GM23248 (cell line): ENCODE data around the gene SRPK2. TPM values are rescaled to one million over a fixed set of nuclear protein-coding genes. Genes with fewer than 3 reads are reported as not detected.
A peak's percentile ranks its signal among the peaks of the same experiment; 100 is the strongest.

ENCODE experiments used
- DNase-seq: peaks from one replicate; pipeline ENCODE4 v3.0.0-alpha.2; 2015
- H2AFZ ChIP-seq: fragments of 200-600 bp; sonication (generic); 2 replicates; pipeline ENCODE4 v1.6.1; 2016; ENCODE audit warnings: antibody characterized with exemption
- H3F3A ChIP-seq: fragments of 200-600 bp; sonication (generic); 2 replicates; pipeline ENCODE4 v1.6.1; 2016; ENCODE audit warnings: mild to moderate bottlenecking, antibody characterized with exemption, mixed run types; ENCODE audit not compliant: insufficient read depth
- H3K27ac ChIP-seq: fragments of 200-600 bp; sonication (generic); 2 replicates; pipeline ENCODE4 v1.5.1; 2016; ENCODE audit warnings: mild to moderate bottlenecking
- H3K27me3 ChIP-seq: fragments of 200-600 bp; sonication (generic); replicated peaks from 2 replicates; pipeline ENCODE4 v1.6.1; 2016; ENCODE audit warnings: mild to moderate bottlenecking; ENCODE audit not compliant: insufficient read depth
- H3K36me3 ChIP-seq: fragments of 200-600 bp; sonication (generic); 2 replicates; pipeline ENCODE4 v1.6.1; 2016; ENCODE audit warnings: low read depth, mild to moderate bottlenecking
- H3K4me1 ChIP-seq: fragments of 200-600 bp; sonication (generic); 2 replicates; pipeline ENCODE4 v1.6.1; 2016; ENCODE audit warnings: mild to moderate bottlenecking; ENCODE audit not compliant: insufficient read depth
- H3K4me2 ChIP-seq: fragments of 200-600 bp; sonication (generic); one replicate; pipeline ENCODE4 v1.6.1; 2016; ENCODE audit warnings: mild to moderate bottlenecking; ENCODE audit not compliant: unreplicated experiment
- H3K4me3 ChIP-seq: fragments of 200-600 bp; sonication (generic); 2 replicates; pipeline ENCODE4 v1.5.1; 2016; ENCODE audit warnings: mild to moderate bottlenecking
- H3K79me2 ChIP-seq: fragments of 200-600 bp; sonication (generic); 2 replicates; pipeline ENCODE4 v1.6.1; 2016; ENCODE audit warnings: mild to moderate bottlenecking; ENCODE audit not compliant: insufficient read depth
- H3K9ac ChIP-seq: fragments of 200-600 bp; sonication (generic); 2 replicates; pipeline ENCODE4 v1.6.1; 2016; ENCODE audit warnings: mild to moderate bottlenecking
- H3K9me2 ChIP-seq: fragments of 200-600 bp; sonication (generic); 2 replicates; pipeline ENCODE4 v1.6.1; 2016; ENCODE audit warnings: mixed run types, mild to moderate bottlenecking, moderate library complexity; ENCODE audit not compliant: insufficient read depth
- H3K9me3 ChIP-seq: fragments of 200-600 bp; sonication (generic); one replicate; pipeline ENCODE4 v1.6.1; 2017; ENCODE audit warnings: low read depth
- H4K20me1 ChIP-seq: fragments of 200-600 bp; sonication (generic); 2 replicates; pipeline ENCODE4 v1.6.0; 2016; ENCODE audit not compliant: insufficient read depth
- EZH2 ChIP-seq: fragments of 200-600 bp; sonication (generic); IDR thresholded peaks from 2 replicates; pipeline ENCODE4 v1.6.1; 2018; ENCODE audit warnings: antibody characterized with exemption, mild to moderate bottlenecking; ENCODE audit not compliant: insufficient read depth, poor library complexity, severe bottlenecking
- EZH2phosphoT487 ChIP-seq: fragments of 200-600 bp; sonication (generic); IDR thresholded peaks from 2 replicates; pipeline ENCODE4 v1.6.1; 2018; ENCODE audit warnings: antibody characterized with exemption, moderate library complexity, mild to moderate bottlenecking, low read depth; ENCODE audit not compliant: insufficient read depth
- whole genome bisulfite sequencing, 2 experiments: methylation state at CpG; one replicate each; pipeline ENCODE4 v1.1.6; 2015 to 2017; ENCODE audit warnings: low lambda C conversion rate in 2 of 2, low coverage in 1 of 2; ENCODE audit errors: missing lambda C conversion rate in 2 of 2; 5-methylcytosine and 5-hydroxymethylcytosine counted together
- in situ Hi-C: fragments of 300-500 bp; cut with MboI; formaldehyde crosslinking; loops from 2 replicates; pipeline ENCODE4 v1.15.0; 2020
- polyA plus RNA-seq: library from polyadenylated mRNA; unstranded; fragments of >200 nt; fragmentation: Nextera tagmentation; extraction: Ambion mirVana; gene quantifications from 2 replicates; pipeline ENCODE4 v1.2.1, GENCODE V29; 2016
- total RNA-seq: library from RNA; depleted of rRNA; stranded (reverse); fragments of >200 nt; shearing (Covaris generic); gene quantifications from 2 replicates; pipeline ENCODE4 v1.2.3, GENCODE V29; 2014

SRPK2 gene
- total and polyA plus RNA-seq, 2 experiments from 2014 or later, result 53.1 to 85.2 TPM

DNA sequence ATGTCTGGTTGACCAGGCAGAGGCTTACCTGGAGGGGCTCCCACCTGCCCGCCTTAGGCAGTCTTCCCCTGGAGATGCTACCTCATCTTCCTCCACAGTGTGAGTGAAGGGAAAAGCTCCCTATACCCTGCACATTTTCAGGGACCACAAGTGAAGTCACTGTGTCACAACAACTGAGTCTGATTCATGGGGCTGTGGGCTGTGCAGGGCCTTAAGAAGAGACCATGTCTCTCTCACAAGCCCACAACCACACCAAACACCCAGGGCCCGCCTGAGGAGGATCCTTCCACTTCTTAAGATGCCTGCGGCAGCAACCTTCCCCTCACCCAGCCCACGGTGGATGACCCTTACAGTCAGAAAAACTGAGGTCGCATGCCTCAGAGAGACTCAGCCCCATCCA is 256.4 kb downstream of the SRPK2 start:
- H3K27me3 ChIP-seq, result no peaks in the 10 kb centered on the region
- H3K4me1 ChIP-seq, result peaks cover 5% of the 10 kb centered on the region; the same call in 1 of the 2 replicates
- no peak overlapping the region for H3K9ac ChIP-seq
- no peaks in the 10 kb centered on the region for H3K9me3 ChIP-seq
- no peak overlapping the region for H3K4me2 ChIP-seq
- H3F3A ChIP-seq, result no peaks in the 10 kb centered on the region
- DNase-seq, result no peak
- 99% methylated on average over 4 to 5 of the region's 5 CpGs for WGBS, 2 experiments
- H3K79me2 ChIP-seq, result peaks cover 77% of the 10 kb centered on the region
- no peak overlapping the region for H3K4me3 ChIP-seq
- in situ Hi-C loops, result no loop called here
- no peaks in the 10 kb centered on the region for H3K9me2 ChIP-seq
- no peak overlapping the region for H2AFZ ChIP-seq
- TF ChIP-seq EZH2phosphoT487 (no peak), EZH2 (no peak)
- H3K36me3 ChIP-seq, result 0 out of 2 replicates have a peak, but pooled peaks cover 4% of the 10 kb centered on the region
- no peak overlapping the region for H3K27ac ChIP-seq
- no peaks in the 10 kb centered on the region; the same call in 1 of the 2 replicates for H4K20me1 ChIP-seq

DNA sequence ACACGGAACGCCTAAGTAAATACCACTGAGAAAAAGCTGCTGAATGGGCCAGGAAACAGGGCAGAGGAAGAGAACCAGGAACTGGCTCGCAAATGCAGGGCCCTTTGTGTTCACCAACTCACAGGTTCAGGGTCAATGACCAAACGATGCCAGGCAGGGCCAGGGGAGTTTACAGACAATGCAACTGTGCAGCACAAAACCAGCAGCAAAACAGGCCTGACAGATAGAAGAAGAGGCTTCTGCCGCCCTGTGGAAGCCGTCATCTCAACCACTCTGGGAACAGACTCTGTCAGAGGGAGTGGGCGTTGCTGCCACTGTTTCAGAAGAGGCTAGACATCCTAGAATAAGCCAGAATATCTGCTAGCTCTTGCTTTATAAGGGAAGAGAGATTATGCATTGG is 256.8 kb downstream of the SRPK2 start:
- H3K4me3 ChIP-seq, result no peak overlapping the region
- H3K9ac ChIP-seq, result no peak overlapping the region
- no peaks in the 10 kb centered on the region for H3K27me3 ChIP-seq
- H3K4me1 ChIP-seq, result peaks cover 5% of the 10 kb centered on the region; the same call in 1 of the 2 replicates
- H2AFZ ChIP-seq, result no peak overlapping the region
- TF ChIP-seq EZH2phosphoT487 (no peak), EZH2 (no peak)
- H3K27ac ChIP-seq, result no peak overlapping the region
- no peak overlapping the region for H3K4me2 ChIP-seq
- H3K79me2 ChIP-seq, result peaks cover 77% of the 10 kb centered on the region
- 0 out of 2 replicates have a peak, but pooled peaks cover 4% of the 10 kb centered on the region for H3K36me3 ChIP-seq
- no peaks in the 10 kb centered on the region; the same call in 1 of the 2 replicates for H4K20me1 ChIP-seq
- no peaks in the 10 kb centered on the region for H3K9me2 ChIP-seq
- in situ Hi-C loops, result no loop called here
- no peak for DNase-seq
- H3K9me3 ChIP-seq, result no peaks in the 10 kb centered on the region
- H3F3A ChIP-seq, result 0 out of 2 replicates have a peak, but pooled peaks cover 3% of the 10 kb centered on the region
- WGBS, 2 experiments, result 93 to 98% methylated on average over 7 of the region's 7 CpGs

DNA sequence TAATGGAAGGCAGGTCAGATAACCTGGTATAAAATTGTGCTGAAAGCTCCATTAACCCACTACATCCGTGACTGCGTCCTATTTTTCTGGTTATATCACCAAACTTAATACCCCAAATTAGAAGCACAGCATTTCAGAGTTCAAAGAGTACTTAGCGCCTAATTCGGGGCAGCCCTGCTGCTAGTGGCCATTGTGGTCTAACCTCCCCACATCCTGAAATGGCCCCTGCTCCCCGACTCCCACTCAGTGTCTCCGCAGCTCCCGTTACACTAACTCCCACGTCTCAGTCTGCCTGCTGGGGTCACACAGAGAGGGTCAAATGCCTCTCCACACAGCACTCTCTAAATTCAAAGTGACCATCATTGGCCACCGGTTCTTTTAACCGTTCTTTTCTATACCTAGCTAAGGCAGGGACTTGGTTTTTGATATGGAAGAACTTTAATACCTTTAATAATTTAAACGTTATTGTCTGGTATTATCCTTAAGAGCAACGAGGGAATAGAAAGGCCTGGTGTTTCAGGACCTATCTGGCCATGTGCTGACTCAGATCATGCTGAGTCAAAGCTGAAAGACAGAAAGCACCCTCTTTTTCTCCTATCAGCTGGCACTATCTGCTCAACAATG is 257.6 kb downstream of the SRPK2 start:
- Histone ChIP-seq H3K4me2 (no peak overlapping the region), H3K27ac (no peak overlapping the region), H3K79me2 (peaks cover 77% of the 10 kb centered on the region), H4K20me1 (no peaks in the 10 kb centered on the region; the same call in 1 of the 2 replicates), H3F3A (peaks cover 8% of the 10 kb centered on the region; the same call in 1 of the 2 replicates), H3K9me2 (no peaks in the 10 kb centered on the region), H2AFZ (no peak overlapping the region), H3K27me3 (no peaks in the 10 kb centered on the region), H3K4me1 (peaks cover 7% of the 10 kb centered on the region), H3K36me3 (0 out of 2 replicates have a peak, but pooled peaks cover 4% of the 10 kb centered on the region), H3K9ac (no peak overlapping the region), H3K4me3 (no peak overlapping the region), H3K9me3 (no peaks in the 10 kb centered on the region)
- 92 to 93% methylated on average over 12 of the region's 12 CpGs for WGBS, 2 experiments
- peak; percentile 46 for DNase-seq
- TF ChIP-seq EZH2phosphoT487 (no peak), EZH2 (no peak)
- in situ Hi-C loops, result no loop called here

DNA sequence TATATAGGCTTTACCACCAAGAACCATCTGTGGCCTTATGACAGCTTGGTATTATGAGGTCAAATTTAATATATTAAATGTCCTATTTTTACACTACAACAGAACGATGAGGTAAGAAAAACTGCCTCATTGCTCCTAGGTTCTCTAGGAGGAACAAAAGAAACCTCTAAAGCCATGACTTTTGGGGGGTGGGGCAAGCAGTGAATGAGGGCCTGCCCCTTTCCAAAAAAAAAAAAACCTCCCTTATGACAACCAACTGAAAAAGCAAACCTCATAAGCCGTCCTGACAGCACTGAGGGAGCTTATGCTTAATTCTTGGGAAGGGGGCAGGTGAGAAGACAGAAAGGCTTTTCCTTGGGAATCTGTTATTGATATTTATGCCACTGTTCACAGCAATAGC is 258.1 kb downstream of the SRPK2 start:
- H3K9ac ChIP-seq, result no peak overlapping the region
- H3K4me3 ChIP-seq, result no peak overlapping the region
- 0 out of 2 replicates have a peak, but pooled peaks cover 4% of the 10 kb centered on the region for H3K36me3 ChIP-seq
- H3K79me2 ChIP-seq, result peaks cover 77% of the 10 kb centered on the region
- no peak for DNase-seq
- H3F3A ChIP-seq, result peaks cover 8% of the 10 kb centered on the region; the same call in 1 of the 2 replicates
- no peaks in the 10 kb centered on the region for H3K9me3 ChIP-seq
- H2AFZ ChIP-seq, result no peak overlapping the region
- H3K27ac ChIP-seq, result no peak overlapping the region
- H3K27me3 ChIP-seq, result no peaks in the 10 kb centered on the region
- H4K20me1 ChIP-seq, result no peaks in the 10 kb centered on the region; the same call in 1 of the 2 replicates
- H3K9me2 ChIP-seq, result no peaks in the 10 kb centered on the region
- WGBS, 2 experiments, result 67 to 74% methylated on average over 2 of the region's 2 CpGs
- TF ChIP-seq EZH2phosphoT487 (no peak), EZH2 (no peak)
- in situ Hi-C loops, result no loop called here
- H3K4me2 ChIP-seq, result no peak overlapping the region
- peaks cover 4% of the 10 kb centered on the region; the same call in 1 of the 2 replicates for H3K4me1 ChIP-seq
